CD4-positive, alpha-beta memory T cell (primary cell): ENCODE measurements around the gene LGR5. TPM values are rescaled to one million over a fixed set of nuclear protein-coding genes. Genes with fewer than 3 reads are reported as not detected.
A peak's percentile ranks its signal among the peaks of the same experiment; 100 is the strongest.

Experiments used
- CTCF ChIA-PET: fragments of 350-600 bp; sonication (Branson Sonifier 250); formaldehyde crosslinking; loops from one replicate; lab custom pipeline; 2021; ENCODE audit warnings: inconsistent platforms; ENCODE audit not compliant: partially characterized antibody; lab: Charles Lee
- POLR2A ChIA-PET: fragments of 350-600 bp; sonication (Branson Sonifier 250); formaldehyde crosslinking; loops from one replicate; lab custom pipeline; 2021; ENCODE audit not compliant: partially characterized antibody; lab: Charles Lee
- DNase-seq, 5 donors: peaks; one replicate each; pipeline versions ENCODE4 v3.0.0 to v3.0.0-alpha.2; 2020 to 2022; ENCODE audit warnings: mixed read lengths in 1 of 5
- H3K27ac ChIP-seq: one replicate; pipeline ENCODE4 v1.7.0; 2013; ENCODE audit warnings: low read depth, low read length
- H3K27me3 ChIP-seq: 2 replicates; pipeline ENCODE4 v1.7.0; 2013; ENCODE audit warnings: mild to moderate bottlenecking, low read length, moderate library complexity; ENCODE audit not compliant: insufficient read depth
- H3K36me3 ChIP-seq: 2 replicates; pipeline ENCODE4 v1.7.0; 2013; ENCODE audit warnings: mild to moderate bottlenecking, low read length, moderate library complexity; ENCODE audit not compliant: insufficient read depth
- H3K4me1 ChIP-seq: 2 replicates; pipeline ENCODE4 v1.7.0; 2013; ENCODE audit warnings: mild to moderate bottlenecking, low read length, moderate library complexity; ENCODE audit not compliant: insufficient read depth
- H3K4me3 ChIP-seq, 2 donors: one replicate each; pipeline ENCODE4 v1.7.0; 2013; ENCODE audit warnings: low read length in 2 of 2, mild to moderate bottlenecking in 1 of 2
- H3K9me3 ChIP-seq, 2 donors: one replicate each; pipeline ENCODE4 v1.7.0; 2013; ENCODE audit warnings: low read length in 2 of 2, control low read depth in 1 of 2; ENCODE audit not compliant: control insufficient read depth in 1 of 2
- H3K27ac Mint-ChIP-seq, 7 donors: one replicate each; pipeline ENCODE4 v1.8.0; 2020 to 2021; ENCODE audit warnings: mixed read lengths in 7 of 7, mild to moderate bottlenecking in 6 of 7, inconsistent platforms in 3 of 7, moderate library complexity in 3 of 7
- H3K27me3 Mint-ChIP-seq, 2 donors: one replicate each; pipeline ENCODE4 v1.8.0; 2020 to 2021; ENCODE audit warnings: mixed read lengths in 2 of 2
- H3K36me3 Mint-ChIP-seq, 2 donors: one replicate each; pipeline ENCODE4 v1.8.0; 2020 to 2021; ENCODE audit warnings: mixed read lengths in 2 of 2, inconsistent platforms in 1 of 2, mild to moderate bottlenecking in 1 of 2
- H3K4me1 Mint-ChIP-seq, 4 donors: one replicate each; pipeline ENCODE4 v1.8.0; 2020 to 2021; ENCODE audit warnings: mixed read lengths in 4 of 4, mild to moderate bottlenecking in 1 of 4
- H3K4me3 Mint-ChIP-seq, 8 donors: one replicate each; pipeline ENCODE4 v1.8.0; 2020 to 2021; ENCODE audit warnings: mixed read lengths in 8 of 8, mild to moderate bottlenecking in 7 of 8, moderate library complexity in 6 of 8, inconsistent platforms in 3 of 8
- H3K9me3 Mint-ChIP-seq, 8 donors: one replicate each; pipeline ENCODE4 v1.8.0; 2020 to 2021; ENCODE audit warnings: mixed read lengths in 8 of 8, mild to moderate bottlenecking in 5 of 8, inconsistent platforms in 3 of 8, moderate library complexity in 1 of 8
- intact Hi-C: fragments of 100-400 bp; cut with micrococcal nuclease; formaldehyde crosslinking; loops from one replicate; pipeline ENCODE4 v1.15.1; 2023
- polyA plus RNA-seq, 2 donors: library from polyadenylated mRNA; unstranded; fragments of 300-500 nt; fragmentation: Illumina TruSeq; gene quantifications; one replicate each; pipeline ENCODE4 v1.2.3, GENCODE V29; 2021
- total RNA-seq, 2 experiments: library from RNA; stranded (reverse); gene quantifications; one replicate each; pipeline ENCODE4 v1.2.3, GENCODE V29; 2021

The LGR5 gene
- total and polyA plus RNA-seq, 4 experiments from 2014 or later: not detected

GRCh38 chr12:71610031-71610795 is 170.6 kb downstream of the LGR5 start:
- Mint-ChIP-seq H3K27me3 (no peaks in the 10 kb centered on the region), H3K4me3 (peak overlapping the region in 5 of 8 donors; percentile 4 to 64 (median 40)), H3K36me3 (peaks cover 60 to 72% of the 10 kb centered on the region in 2 donors), H3K4me1 (peaks cover 15 to 24% (median 20%) of the 10 kb centered on the region in 4 donors), H3K27ac (peak overlapping the region; percentile 60 to 92 (median 81)), H3K9me3 (no peaks in the 10 kb centered on the region)
- POLR2A ChIA-PET: interaction anchor here (1.1 kb wide), 1 partner anchor 76 kb away, joined by 3 read pairs; the partner anchor contains the start of gene TMEM19
- intact Hi-C loops: loop anchor here (5.0 kb wide), 1 partner anchor 37 kb away; no protein-coding TSS in a partner anchor
- H3K4me3 ChIP-seq: no peak overlapping the region
- peaks cover 17% of the 10 kb centered on the region for H3K4me1 ChIP-seq
- peaks cover 25% of the 10 kb centered on the region for H3K36me3 ChIP-seq
- no peaks in the 10 kb centered on the region for H3K9me3 ChIP-seq
- CTCF ChIA-PET: no interaction called here
- peak overlapping the region; percentile 12 for H3K27ac ChIP-seq
- no peaks in the 10 kb centered on the region for H3K27me3 ChIP-seq
- DNase-seq: peak in 4 of 5 donors; percentile 1 to 13 (median 5)

GRCh38 chr12:71621938-71622337 is 182.3 kb downstream of the LGR5 start:
- no peaks in the 10 kb centered on the region for H3K27me3 ChIP-seq
- no peak overlapping the region for H3K27ac ChIP-seq
- H3K27ac Mint-ChIP-seq: peak overlapping the region in 5 of 7 donors; percentile 1 to 65 (median 47)
- H3K4me1 ChIP-seq: peaks cover 11% of the 10 kb centered on the region
- ChIA-PET POLR2A (interaction anchor here (0.6 kb wide), 2 partner anchors 77 to 170 kb away, joined by 3 to 4 read pairs; no protein-coding TSS in a partner anchor), CTCF (interaction anchor here (1.2 kb wide), 2 partner anchors 16 to 25 kb away, joined by 3 to 5 read pairs; no protein-coding TSS in a partner anchor)
- no peaks in the 10 kb centered on the region for H3K9me3 ChIP-seq
- H3K4me1 Mint-ChIP-seq: peaks cover 10 to 21% (median 15%) of the 10 kb centered on the region in 4 donors
- peaks cover 57 to 88% of the 10 kb centered on the region in 2 donors for H3K36me3 Mint-ChIP-seq
- H3K9me3 Mint-ChIP-seq: no peaks in the 10 kb centered on the region
- H3K27me3 Mint-ChIP-seq: no peaks in the 10 kb centered on the region
- no peak overlapping the region for H3K4me3 Mint-ChIP-seq
- H3K4me3 ChIP-seq: no peak overlapping the region
- DNase-seq: no peak
- H3K36me3 ChIP-seq: peaks cover 92% of the 10 kb centered on the region
- intact Hi-C loops: no loop called here

GRCh38 chr12:71625476-71625875 is 185.9 kb downstream of the LGR5 start:
- no peaks in the 10 kb centered on the region for H3K9me3 ChIP-seq
- peak overlapping the region in 1 of 7 donors; percentile 6 for H3K27ac Mint-ChIP-seq
- H3K27me3 Mint-ChIP-seq: no peaks in the 10 kb centered on the region
- CTCF ChIA-PET: interaction anchor here (1.4 kb wide), 1 partner anchor 11 kb away, joined by 7 read pairs; no protein-coding TSS in a partner anchor
- H3K27ac ChIP-seq: no peak overlapping the region
- intact Hi-C loops: no loop called here
- no peaks in the 10 kb centered on the region for H3K27me3 ChIP-seq
- H3K4me3 ChIP-seq: no peak overlapping the region
- peaks cover 10 to 21% (median 16%) of the 10 kb centered on the region in 4 donors for H3K4me1 Mint-ChIP-seq
- POLR2A ChIA-PET: interaction anchor here (1.4 to 2.1 kb wide), 2 partner anchors 38 to 59 kb away, joined by 4 to 10 read pairs; partner anchors contain the start of genes THAP2 and ZFC3H1
- DNase-seq: no peak
- no peaks in the 10 kb centered on the region for H3K9me3 Mint-ChIP-seq
- H3K36me3 Mint-ChIP-seq: peaks cover 47 to 83% of the 10 kb centered on the region in 2 donors
- H3K36me3 ChIP-seq: peaks cover 86% of the 10 kb centered on the region
- H3K4me1 ChIP-seq: peaks cover 12% of the 10 kb centered on the region
- no peak overlapping the region for H3K4me3 Mint-ChIP-seq

GRCh38 chr12:71626098-71626497 is 186.5 kb downstream of the LGR5 start:
- Histone ChIP-seq H3K4me3 (no peak overlapping the region), H3K27ac (no peak overlapping the region), H3K4me1 (peaks cover 12% of the 10 kb centered on the region), H3K36me3 (peaks cover 86% of the 10 kb centered on the region), H3K27me3 (no peaks in the 10 kb centered on the region), H3K9me3 (no peaks in the 10 kb centered on the region)
- ChIA-PET CTCF (interaction anchor here (1.4 kb wide), 1 partner anchor 11 kb away, joined by 7 read pairs; no protein-coding TSS in a partner anchor), POLR2A (interaction anchor here (1.4 to 2.1 kb wide), 2 partner anchors 37 to 59 kb away, joined by 4 to 10 read pairs; partner anchors contain the start of genes THAP2 and ZFC3H1)
- DNase-seq: no peak
- Mint-ChIP-seq H3K4me1 (peaks cover 10 to 15% (median 11%) of the 10 kb centered on the region in 4 donors), H3K4me3 (no peak overlapping the region), H3K27me3 (no peaks in the 10 kb centered on the region), H3K9me3 (no peaks in the 10 kb centered on the region), H3K36me3 (peaks cover 44 to 82% of the 10 kb centered on the region in 2 donors), H3K27ac (peak overlapping the region in 6 of 7 donors; percentile 6 to 77 (median 23))
- intact Hi-C loops: no loop called here

- H3K4me1 Mint-ChIP-seq: peaks cover 8 to 12% (median 10%) of the 10 kb centered on the region in 4 donors
- H3K36me3 Mint-ChIP-seq: peaks cover 38 to 82% of the 10 kb centered on the region in 2 donors
- H3K27ac Mint-ChIP-seq: peak overlapping the region in 1 of 7 donors; percentile 6
- Histone ChIP-seq H3K4me3 (no peak overlapping the region), H3K4me1 (peaks cover 12% of the 10 kb centered on the region), H3K9me3 (no peaks in the 10 kb centered on the region), H3K36me3 (peaks cover 87% of the 10 kb centered on the region), H3K27me3 (no peaks in the 10 kb centered on the region), H3K27ac (no peak overlapping the region)
- H3K27me3 Mint-ChIP-seq: no peaks in the 10 kb centered on the region
- intact Hi-C loops: no loop called here
- ChIA-PET CTCF (interaction anchor here (1.4 to 2.2 kb wide), 2 partner anchors 10 kb away, joined by 7 to 17 read pairs; no protein-coding TSS in a partner anchor), POLR2A (interaction anchor here (1.4 to 2.1 kb wide), 2 partner anchors 37 to 58 kb away, joined by 4 to 10 read pairs; partner anchors contain the start of genes THAP2 and ZFC3H1)
- no peak for DNase-seq
- H3K4me3 Mint-ChIP-seq: no peak overlapping the region
- no peaks in the 10 kb centered on the region for H3K9me3 Mint-ChIP-seq
Measured at GRCh38 chr12:71626768-71627167, 187.2 kb downstream of the LGR5 start.

GRCh38 chr12:71627438-71628002 is 187.9 kb downstream of the LGR5 start:
- Histone ChIP-seq H3K4me1 (peaks cover 12% of the 10 kb centered on the region), H3K36me3 (peaks cover 87% of the 10 kb centered on the region), H3K27me3 (no peaks in the 10 kb centered on the region), H3K27ac (no peak overlapping the region), H3K4me3 (no peak overlapping the region), H3K9me3 (no peaks in the 10 kb centered on the region)
- no peaks in the 10 kb centered on the region for H3K9me3 Mint-ChIP-seq
- CTCF ChIA-PET: interaction anchor here (0.6 to 2.2 kb wide), 3 partner anchors 9 to 119 kb away, joined by 3 to 17 read pairs (median 4); no protein-coding TSS in a partner anchor
- H3K36me3 Mint-ChIP-seq: peaks cover 39 to 81% of the 10 kb centered on the region in 2 donors
- peaks cover 8 to 11% (median 10%) of the 10 kb centered on the region in 4 donors for H3K4me1 Mint-ChIP-seq
- intact Hi-C loops: no loop called here
- no peak overlapping the region for H3K4me3 Mint-ChIP-seq
- DNase-seq: no peak
- no peaks in the 10 kb centered on the region for H3K27me3 Mint-ChIP-seq
- POLR2A ChIA-PET: interaction anchor here (2.1 kb wide), 1 partner anchor 36 kb away, joined by 10 read pairs; the partner anchor contains the start of genes THAP2 and ZFC3H1
- no peak overlapping the region for H3K27ac Mint-ChIP-seq
